Measurements from ENCODE around the gene PLA2G5.

GRCh38 chr1:20028125-20028524, 41.9 kb upstream of the PLA2G5 start:
- TF ChIP-seq, protein P1, sequence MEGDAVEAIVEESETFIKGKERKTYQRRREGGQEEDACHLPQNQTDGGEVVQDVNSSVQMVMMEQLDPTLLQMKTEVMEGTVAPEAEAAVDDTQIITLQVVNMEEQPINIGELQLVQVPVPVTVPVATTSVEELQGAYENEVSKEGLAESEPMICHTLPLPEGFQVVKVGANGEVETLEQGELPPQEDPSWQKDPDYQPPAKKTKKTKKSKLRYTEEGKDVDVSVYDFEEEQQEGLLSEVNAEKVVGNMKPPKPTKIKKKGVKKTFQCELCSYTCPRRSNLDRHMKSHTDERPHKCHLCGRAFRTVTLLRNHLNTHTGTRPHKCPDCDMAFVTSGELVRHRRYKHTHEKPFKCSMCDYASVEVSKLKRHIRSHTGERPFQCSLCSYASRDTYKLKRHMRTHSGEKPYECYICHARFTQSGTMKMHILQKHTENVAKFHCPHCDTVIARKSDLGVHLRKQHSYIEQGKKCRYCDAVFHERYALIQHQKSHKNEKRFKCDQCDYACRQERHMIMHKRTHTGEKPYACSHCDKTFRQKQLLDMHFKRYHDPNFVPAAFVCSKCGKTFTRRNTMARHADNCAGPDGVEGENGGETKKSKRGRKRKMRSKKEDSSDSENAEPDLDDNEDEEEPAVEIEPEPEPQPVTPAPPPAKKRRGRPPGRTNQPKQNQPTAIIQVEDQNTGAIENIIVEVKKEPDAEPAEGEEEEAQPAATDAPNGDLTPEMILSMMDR (IDR thresholded peaks at IDR 0.05; ENCODE audit: borderline replicate concordance, extremely low read depth, low read length, poor library complexity, severe bottlenecking), result no peak
- no peak for TF ChIP-seq EZH2 (IDR thresholded peaks at IDR 0.05; ENCODE audit: borderline replicate concordance, low read depth, low read length, severe bottlenecking)

Data from DND-41 (cell line).